ENCODE measurements around the gene CEP72.

CEP72 gene

GRCh38 chr5:624118-624950 is 12.2 kb downstream of the CEP72 start:
- TF ChIP-seq EZH2phosphoT487 (IDR thresholded peaks at IDR 0.05; ENCODE audit: borderline replicate concordance, low read length): no peak
- TF ChIP-seq CTCF (IDR thresholded peaks at IDR 0.05; ENCODE audit: low read depth, low read length, poor library complexity, severe bottlenecking): no peak
- H3K27me3 ChIP-seq (ENCODE audit: control insufficient read depth, low read length): no peaks in the 10 kb centered on the region
- H3K36me3 ChIP-seq (ENCODE audit: control insufficient read depth, low read length): peaks cover 83% of the 10 kb centered on the region

GRCh38 chr5:624951-625230 is 12.8 kb downstream of the CEP72 start:
- H4K20me1 ChIP-seq (ENCODE audit: control insufficient read depth, insufficient read depth, low read depth, low read length): no peaks in the 10 kb centered on the region

More at GRCh38 chr5:624118-624950, 12.2 kb downstream of the CEP72 start:
- peaks cover 7% of the 10 kb centered on the region; the same call in 1 of the 2 replicates for H3K79me2 ChIP-seq (ENCODE audit: control insufficient read depth, low read length)
- no peak overlapping the region for H3K4me3 ChIP-seq (ENCODE audit: low read length)
- no peaks in the 10 kb centered on the region for H3K9me2 ChIP-seq (replicated peaks; ENCODE audit: control insufficient read depth, low read length)
- no peaks in the 10 kb centered on the region for H3K9me3 ChIP-seq (ENCODE audit: control insufficient read depth, insufficient read depth, low read length)
- no peak overlapping the region for H3K27ac ChIP-seq (ENCODE audit: low read depth, low read length)
- no peaks in the 10 kb centered on the region for H3F3A ChIP-seq (ENCODE audit: control insufficient read depth, insufficient read depth)
- H3K4me2 ChIP-seq (ENCODE audit: low read length): no peak overlapping the region
- no peaks in the 10 kb centered on the region for H4K20me1 ChIP-seq (ENCODE audit: control insufficient read depth, insufficient read depth, low read depth, low read length)
- no peaks in the 10 kb centered on the region for H3K4me1 ChIP-seq (ENCODE audit: control insufficient read depth, low read length)

GRCh38 chr5:625516-625915 is 13.4 kb downstream of the CEP72 start:
- peaks cover 71% of the 10 kb centered on the region for H3K36me3 ChIP-seq (ENCODE audit: control insufficient read depth, low read length)
- H3K27ac ChIP-seq (ENCODE audit: low read depth, low read length): no peak overlapping the region
- H3F3A ChIP-seq (ENCODE audit: control insufficient read depth, insufficient read depth): no peaks in the 10 kb centered on the region
- peaks cover 7% of the 10 kb centered on the region; the same call in 1 of the 2 replicates for H3K79me2 ChIP-seq (ENCODE audit: control insufficient read depth, low read length)
- H3K9me2 ChIP-seq (replicated peaks; ENCODE audit: control insufficient read depth, low read length): no peaks in the 10 kb centered on the region
- no peaks in the 10 kb centered on the region for H3K27me3 ChIP-seq (ENCODE audit: control insufficient read depth, low read length)
- H3K4me3 ChIP-seq (ENCODE audit: low read length): no peak overlapping the region
- no peak for TF ChIP-seq CTCF (IDR thresholded peaks at IDR 0.05; ENCODE audit: low read depth, low read length, poor library complexity, severe bottlenecking)
- TF ChIP-seq EZH2phosphoT487 (IDR thresholded peaks at IDR 0.05; ENCODE audit: borderline replicate concordance, low read length): no peak
- no peaks in the 10 kb centered on the region for H3K9me3 ChIP-seq (ENCODE audit: control insufficient read depth, insufficient read depth, low read length)
- H4K20me1 ChIP-seq (ENCODE audit: control insufficient read depth, insufficient read depth, low read depth, low read length): no peaks in the 10 kb centered on the region
- H3K4me2 ChIP-seq (ENCODE audit: low read length): no peak overlapping the region
- H3K4me1 ChIP-seq (ENCODE audit: control insufficient read depth, low read length): no peaks in the 10 kb centered on the region

More at GRCh38 chr5:624951-625230, 12.8 kb downstream of the CEP72 start:
- no peak for TF ChIP-seq CTCF (IDR thresholded peaks at IDR 0.05; ENCODE audit: low read depth, low read length, poor library complexity, severe bottlenecking)
- TF ChIP-seq EZH2phosphoT487 (IDR thresholded peaks at IDR 0.05; ENCODE audit: borderline replicate concordance, low read length): no peak
- Histone ChIP-seq H3F3A (ENCODE audit: control insufficient read depth, insufficient read depth) (no peaks in the 10 kb centered on the region), H3K9me2 (replicated peaks; ENCODE audit: control insufficient read depth, low read length) (no peaks in the 10 kb centered on the region), H3K27ac (ENCODE audit: low read depth, low read length) (no peak overlapping the region), H3K4me1 (ENCODE audit: control insufficient read depth, low read length) (no peaks in the 10 kb centered on the region), H3K27me3 (ENCODE audit: control insufficient read depth, low read length) (no peaks in the 10 kb centered on the region), H3K4me2 (ENCODE audit: low read length) (no peak overlapping the region), H3K79me2 (ENCODE audit: control insufficient read depth, low read length) (peaks cover 7% of the 10 kb centered on the region; the same call in 1 of the 2 replicates), H3K9me3 (ENCODE audit: control insufficient read depth, insufficient read depth, low read length) (no peaks in the 10 kb centered on the region), H3K36me3 (ENCODE audit: control insufficient read depth, low read length) (peaks cover 77% of the 10 kb centered on the region), H3K4me3 (ENCODE audit: low read length) (no peak overlapping the region)
